GM23338 (cell line): Measurements from ENCODE around the gene KRTAP12-3.

Source experiments
- CREB1 ChIP-seq: fragments of 250-450 bp; sonication (Bioruptor Pico); IDR thresholded peaks from 2 replicates; pipeline ENCODE4 v1.5.0; 2020; ENCODE audit warnings: low read depth, mild to moderate bottlenecking, moderate library complexity
- EZH2 ChIP-seq: fragments of 200-600 bp; sonication (generic); IDR thresholded peaks from one replicate; pipeline ENCODE4 v1.8.0; 2017; ENCODE audit warnings: antibody characterized with exemption, mild to moderate bottlenecking, low read depth; ENCODE audit not compliant: unreplicated experiment
- EZH2phosphoT487 ChIP-seq: fragments of 200-600 bp; sonication (generic); IDR thresholded peaks from one replicate; pipeline ENCODE4 v1.8.1; 2018; ENCODE audit warnings: antibody characterized with exemption; ENCODE audit not compliant: unreplicated experiment
- POLR2AphosphoS5 ChIP-seq: IDR thresholded peaks from 2 replicates; pipeline ENCODE4 v1.6.1; 2016; ENCODE audit warnings: antibody characterized with exemption, low read depth
- TF ChIP-seq, protein P1 (sequence below): IDR thresholded peaks from one replicate; pipeline ENCODE4 v1.6.1; 2018; ENCODE audit warnings: antibody characterized with exemption; ENCODE audit not compliant: unreplicated experiment
- TF ChIP-seq, protein P2 (sequence below), 2 experiments: fragments of 200-600 bp in 1 of 2; sonication (generic) in 1 of 2; conservative IDR thresholded peaks; 2 replicates each; pipeline versions ENCODE4 v1.5.1 to v1.6.1; 2016 to 2017; ENCODE audit warnings: antibody characterized with exemption in 2 of 2, low read depth in 2 of 2, mild to moderate bottlenecking in 2 of 2, moderate library complexity in 1 of 2

GRCh38 chr21:44700101-44701022 is 42.6 kb downstream of the KRTAP12-3 start:
- TF ChIP-seq, protein P1, sequence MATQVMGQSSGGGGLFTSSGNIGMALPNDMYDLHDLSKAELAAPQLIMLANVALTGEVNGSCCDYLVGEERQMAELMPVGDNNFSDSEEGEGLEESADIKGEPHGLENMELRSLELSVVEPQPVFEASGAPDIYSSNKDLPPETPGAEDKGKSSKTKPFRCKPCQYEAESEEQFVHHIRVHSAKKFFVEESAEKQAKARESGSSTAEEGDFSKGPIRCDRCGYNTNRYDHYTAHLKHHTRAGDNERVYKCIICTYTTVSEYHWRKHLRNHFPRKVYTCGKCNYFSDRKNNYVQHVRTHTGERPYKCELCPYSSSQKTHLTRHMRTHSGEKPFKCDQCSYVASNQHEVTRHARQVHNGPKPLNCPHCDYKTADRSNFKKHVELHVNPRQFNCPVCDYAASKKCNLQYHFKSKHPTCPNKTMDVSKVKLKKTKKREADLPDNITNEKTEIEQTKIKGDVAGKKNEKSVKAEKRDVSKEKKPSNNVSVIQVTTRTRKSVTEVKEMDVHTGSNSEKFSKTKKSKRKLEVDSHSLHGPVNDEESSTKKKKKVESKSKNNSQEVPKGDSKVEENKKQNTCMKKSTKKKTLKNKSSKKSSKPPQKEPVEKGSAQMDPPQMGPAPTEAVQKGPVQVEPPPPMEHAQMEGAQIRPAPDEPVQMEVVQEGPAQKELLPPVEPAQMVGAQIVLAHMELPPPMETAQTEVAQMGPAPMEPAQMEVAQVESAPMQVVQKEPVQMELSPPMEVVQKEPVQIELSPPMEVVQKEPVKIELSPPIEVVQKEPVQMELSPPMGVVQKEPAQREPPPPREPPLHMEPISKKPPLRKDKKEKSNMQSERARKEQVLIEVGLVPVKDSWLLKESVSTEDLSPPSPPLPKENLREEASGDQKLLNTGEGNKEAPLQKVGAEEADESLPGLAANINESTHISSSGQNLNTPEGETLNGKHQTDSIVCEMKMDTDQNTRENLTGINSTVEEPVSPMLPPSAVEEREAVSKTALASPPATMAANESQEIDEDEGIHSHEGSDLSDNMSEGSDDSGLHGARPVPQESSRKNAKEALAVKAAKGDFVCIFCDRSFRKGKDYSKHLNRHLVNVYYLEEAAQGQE, result no peak
- TF ChIP-seq, protein P2, sequence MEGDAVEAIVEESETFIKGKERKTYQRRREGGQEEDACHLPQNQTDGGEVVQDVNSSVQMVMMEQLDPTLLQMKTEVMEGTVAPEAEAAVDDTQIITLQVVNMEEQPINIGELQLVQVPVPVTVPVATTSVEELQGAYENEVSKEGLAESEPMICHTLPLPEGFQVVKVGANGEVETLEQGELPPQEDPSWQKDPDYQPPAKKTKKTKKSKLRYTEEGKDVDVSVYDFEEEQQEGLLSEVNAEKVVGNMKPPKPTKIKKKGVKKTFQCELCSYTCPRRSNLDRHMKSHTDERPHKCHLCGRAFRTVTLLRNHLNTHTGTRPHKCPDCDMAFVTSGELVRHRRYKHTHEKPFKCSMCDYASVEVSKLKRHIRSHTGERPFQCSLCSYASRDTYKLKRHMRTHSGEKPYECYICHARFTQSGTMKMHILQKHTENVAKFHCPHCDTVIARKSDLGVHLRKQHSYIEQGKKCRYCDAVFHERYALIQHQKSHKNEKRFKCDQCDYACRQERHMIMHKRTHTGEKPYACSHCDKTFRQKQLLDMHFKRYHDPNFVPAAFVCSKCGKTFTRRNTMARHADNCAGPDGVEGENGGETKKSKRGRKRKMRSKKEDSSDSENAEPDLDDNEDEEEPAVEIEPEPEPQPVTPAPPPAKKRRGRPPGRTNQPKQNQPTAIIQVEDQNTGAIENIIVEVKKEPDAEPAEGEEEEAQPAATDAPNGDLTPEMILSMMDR (conservative IDR thresholded peaks at IDR 0.05; ENCODE audit: low read depth in 2 of 2), result no peak
- TF ChIP-seq CREB1 (CRISPR knock-in tag) (no peak), EZH2phosphoT487 (no peak), POLR2AphosphoS5 (no peak), EZH2 (no peak)
